D341Med (cell line): ENCODE data around the gene RPS29.

ENCODE experiments used
- DNase-seq: peaks from one replicate; pipeline ENCODE4 v3.0.0; 2012; ENCODE audit warnings: low spot score

The RPS29 gene

DNA sequence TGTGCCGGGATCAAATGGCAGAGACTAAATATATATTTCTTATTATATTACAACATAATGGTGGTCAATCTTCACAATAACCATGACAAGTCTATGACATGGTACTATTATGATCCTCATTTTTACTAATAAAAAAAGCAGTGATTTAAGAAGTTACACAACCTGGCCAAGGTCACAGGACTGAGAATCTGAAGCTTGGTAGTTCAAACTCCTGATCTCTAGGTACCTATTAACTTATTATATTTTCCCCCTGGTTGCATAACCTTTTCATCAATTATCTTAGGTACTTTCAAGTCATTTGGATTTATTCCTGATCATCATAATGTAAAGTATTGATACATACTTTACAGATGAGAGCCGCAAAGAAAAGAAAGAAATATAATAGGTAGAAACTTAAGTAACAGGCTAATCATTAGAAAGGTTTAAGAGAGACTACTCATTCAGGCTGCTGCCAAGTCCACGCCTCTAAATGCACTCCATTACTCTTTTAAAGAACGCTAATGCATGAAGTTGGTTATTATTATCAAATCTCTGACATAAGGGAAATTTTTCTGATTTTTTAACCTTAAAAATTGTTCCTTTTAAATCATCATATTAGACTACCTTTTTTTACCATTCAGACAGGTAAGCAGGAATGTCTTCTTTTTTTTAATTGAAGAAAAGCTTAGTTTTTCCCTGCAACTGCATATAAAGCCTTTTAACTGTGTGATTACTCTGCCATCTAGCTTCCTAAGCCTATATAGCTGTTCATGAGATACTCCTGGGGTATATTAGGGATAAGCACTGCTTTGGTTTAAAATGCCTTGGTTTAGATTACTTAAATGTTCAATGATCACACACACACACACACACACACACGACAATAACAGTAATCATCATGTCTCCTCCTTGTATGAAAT, 35.6 kb downstream of the RPS29 start:
- DNase-seq, result no peak

DNA sequence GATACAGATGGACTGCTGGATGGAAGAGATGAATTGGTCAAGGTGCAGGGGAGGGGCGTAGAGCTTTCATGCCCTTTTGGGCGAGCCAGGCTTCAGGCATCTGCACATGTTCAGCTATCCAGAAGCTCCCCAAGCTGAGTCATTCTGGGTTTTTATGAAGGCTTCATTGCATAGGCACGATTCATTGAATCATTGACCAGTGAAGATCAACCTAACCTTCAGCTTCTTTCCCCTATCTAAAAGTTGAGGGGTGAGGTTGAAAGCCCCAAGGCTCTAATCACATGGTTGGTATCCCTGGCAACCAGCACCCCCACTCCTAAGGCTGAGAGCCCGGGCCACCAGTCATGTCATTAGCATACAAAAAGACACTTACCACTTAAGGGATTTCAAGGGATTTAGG, 36.3 kb downstream of the RPS29 start:
- DNase-seq, result peak; percentile 73

DNA sequence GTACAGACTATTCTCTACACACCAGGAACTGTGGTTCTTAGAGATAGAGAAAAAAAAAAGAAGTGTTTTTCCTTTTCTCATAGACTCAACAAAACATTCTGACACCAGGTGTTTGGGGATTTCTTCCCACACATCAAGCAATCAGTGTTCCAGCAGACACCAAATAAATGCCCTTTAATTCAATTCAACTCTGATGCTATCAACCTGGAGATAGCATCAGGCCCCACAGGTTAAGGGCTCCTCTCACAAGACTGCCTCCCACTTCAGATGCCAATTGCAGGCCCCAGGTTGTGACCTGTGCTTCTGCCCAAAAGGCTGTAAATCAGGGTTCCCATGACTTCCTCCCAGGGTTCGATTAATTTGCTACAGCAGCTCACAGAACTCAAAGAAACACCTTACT, 36.7 kb downstream of the RPS29 start:
- DNase-seq, result no peak

DNA sequence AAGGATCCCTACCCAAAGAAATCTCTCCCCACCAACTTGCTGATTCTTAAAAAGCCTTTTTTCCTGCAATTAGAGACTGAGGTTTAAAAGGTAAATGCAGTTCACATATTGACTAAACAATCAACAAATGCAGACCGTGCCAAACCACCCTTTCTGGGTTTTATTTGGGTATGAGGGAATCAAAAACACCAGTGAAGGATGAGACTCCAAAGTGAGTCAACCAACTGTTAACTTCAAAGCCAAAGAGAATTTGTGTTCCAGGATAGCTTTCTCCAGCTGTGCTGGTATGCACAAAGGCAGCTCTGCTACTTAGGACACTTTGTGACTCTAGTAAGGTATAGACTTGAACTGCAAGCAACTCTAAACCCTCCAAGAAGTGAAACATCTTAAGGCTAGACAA, 39.4 kb downstream of the RPS29 start:
- no peak for DNase-seq

DNA sequence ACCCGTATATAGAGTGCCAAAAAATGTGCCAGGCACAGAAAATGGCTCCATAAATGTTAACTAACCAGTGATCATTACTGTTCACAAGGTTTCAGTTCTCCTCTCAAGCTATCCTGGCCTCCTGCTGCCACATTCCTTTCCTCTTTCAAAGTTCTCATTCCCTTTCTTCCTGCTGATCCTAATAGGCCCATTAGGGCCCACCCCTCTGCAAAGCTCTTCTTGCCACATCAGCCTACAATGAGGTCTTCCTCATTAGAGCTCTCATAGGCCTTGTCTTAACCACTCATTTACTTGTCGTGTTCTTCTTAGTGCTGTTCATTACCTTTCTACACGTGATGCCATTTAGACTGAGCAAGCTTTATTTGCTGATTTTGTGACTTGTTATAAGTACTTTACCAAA, 40.5 kb downstream of the RPS29 start:
- DNase-seq, result no peak

DNA sequence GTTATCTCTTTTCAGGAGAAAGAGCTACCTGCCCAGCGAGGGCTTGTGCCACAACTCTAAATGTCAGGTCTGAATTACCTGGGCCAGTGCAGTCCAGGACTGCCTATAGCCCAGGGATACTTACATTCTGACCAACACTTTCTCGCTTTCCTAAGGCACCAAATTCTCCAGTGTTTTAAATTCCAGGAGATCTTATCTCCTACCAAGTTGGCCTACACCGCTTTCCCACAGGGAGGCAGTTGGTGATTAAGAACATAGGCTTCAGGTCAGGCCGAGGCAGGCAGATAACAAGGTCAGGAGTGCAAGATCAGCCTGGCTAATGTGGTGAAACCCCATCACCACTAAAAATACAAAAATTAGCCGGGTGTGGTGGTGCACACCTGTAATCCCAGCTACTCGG, 41.1 kb downstream of the RPS29 start:
- DNase-seq, result no peak

DNA sequence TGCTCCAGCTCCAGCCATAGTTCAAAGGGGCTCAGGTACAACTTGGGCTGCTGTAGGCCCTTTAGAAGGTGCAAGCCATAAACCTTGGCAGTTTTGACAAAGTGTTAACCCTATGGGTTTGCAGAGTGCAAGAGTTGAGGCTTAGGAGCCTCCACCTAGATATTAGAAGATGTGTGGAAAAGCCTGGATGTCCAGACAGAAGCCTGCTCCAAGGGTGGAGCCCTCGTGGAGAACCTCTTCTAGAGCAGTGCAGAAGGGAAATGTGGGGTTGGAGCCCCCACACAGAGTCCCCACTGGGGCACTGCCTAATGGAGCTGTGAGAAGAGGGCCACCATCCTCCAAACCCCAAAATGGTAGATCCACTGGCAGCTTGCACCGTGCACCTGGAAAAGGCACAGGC, 45.1 kb downstream of the RPS29 start:
- no peak for DNase-seq

DNA sequence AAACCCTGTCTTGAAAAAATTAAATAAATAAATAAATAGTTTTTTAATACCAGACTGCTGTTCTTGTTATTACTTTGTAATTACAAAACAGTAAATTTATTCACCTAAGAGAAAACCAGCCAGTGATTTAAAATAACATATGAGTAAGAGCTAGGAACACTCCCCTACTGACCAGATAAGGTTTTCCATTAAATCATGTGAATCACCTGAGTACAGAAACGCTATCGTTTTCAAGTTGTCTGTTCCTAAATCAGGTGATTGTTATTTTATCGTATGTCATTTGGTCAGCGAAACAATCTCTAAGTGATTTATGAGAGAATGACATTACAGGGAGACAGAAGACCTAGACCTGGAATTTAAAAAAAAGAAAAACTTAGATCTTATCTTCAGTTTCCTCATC, 47.3 kb downstream of the RPS29 start:
- DNase-seq, result no peak
